Osteoblast (primary cell): ENCODE measurements around the gene UNC93B1. TPM values are rescaled to one million over a fixed set of nuclear protein-coding genes. Genes with fewer than 3 reads are reported as not detected.

Experiments
- DNase-seq: peaks from one replicate; pipeline ENCODE4 v3.0.0; 2011; ENCODE audit warnings: low spot score, mixed read lengths; ENCODE audit not compliant: insufficient read length; ENCODE audit errors: missing footprints
- H2AFZ ChIP-seq: 2 replicates; pipeline ENCODE4 v1.6.0; 2011; ENCODE audit warnings: mild to moderate bottlenecking, low read length
- H3K27ac ChIP-seq: 2 replicates; pipeline ENCODE4 v1.5.1; 2011; ENCODE audit warnings: mild to moderate bottlenecking, low read depth, low read length, moderate library complexity
- H3K27me3 ChIP-seq: 2 replicates; pipeline ENCODE4 v1.6.0; 2012; ENCODE audit warnings: mild to moderate bottlenecking, control low read depth, inconsistent platforms, low read length, moderate library complexity; ENCODE audit not compliant: insufficient read depth
- H3K36me3 ChIP-seq: 2 replicates; pipeline ENCODE4 v1.5.1; 2011; ENCODE audit warnings: mild to moderate bottlenecking, low read length, control low read depth, moderate library complexity; ENCODE audit not compliant: insufficient read depth
- H3K4me1 ChIP-seq: 2 replicates; pipeline ENCODE4 v1.5.1; 2011; ENCODE audit warnings: mild to moderate bottlenecking, low read length, control low read depth, moderate library complexity; ENCODE audit not compliant: insufficient read depth
- H3K4me2 ChIP-seq: 2 replicates; pipeline ENCODE4 v1.6.0; 2011; ENCODE audit warnings: mild to moderate bottlenecking, low read length; ENCODE audit not compliant: insufficient read depth
- H3K4me3 ChIP-seq: fragments of 200-600 bp; sonication (generic); 3 replicates; pipeline ENCODE4 v1.5.1; 2012; ENCODE audit warnings: mild to moderate bottlenecking, low read length, inconsistent platforms; ENCODE audit not compliant: insufficient read depth
- H3K79me2 ChIP-seq: 2 replicates; pipeline ENCODE4 v1.6.0; 2012; ENCODE audit warnings: mild to moderate bottlenecking, low read length, control low read depth, inconsistent platforms; ENCODE audit not compliant: insufficient read depth
- H3K9me3 ChIP-seq: 2 replicates; pipeline ENCODE4 v1.5.1; 2011; ENCODE audit warnings: low read depth, low read length, control low read depth
- H4K20me1 ChIP-seq: 2 replicates; pipeline ENCODE4 v1.6.0; 2012; ENCODE audit warnings: mild to moderate bottlenecking, low read length, control low read depth; ENCODE audit not compliant: insufficient read depth
- total RNA-seq: library from RNA; depleted of rRNA; stranded (reverse); fragments of >200 nt; gene quantifications from 2 replicates; pipeline ENCODE4 v1.2.3, GENCODE V29; 2012
- TF ChIP-seq, protein P1 (sequence below): IDR thresholded peaks from 2 replicates; pipeline ENCODE4 v1.5.1; 2011; ENCODE audit warnings: mild to moderate bottlenecking, low read depth, low read length, moderate library complexity; ENCODE audit errors: extremely low read depth

Gene UNC93B1
- total RNA-seq, 1 donor = 39.8 TPM

DNA sequence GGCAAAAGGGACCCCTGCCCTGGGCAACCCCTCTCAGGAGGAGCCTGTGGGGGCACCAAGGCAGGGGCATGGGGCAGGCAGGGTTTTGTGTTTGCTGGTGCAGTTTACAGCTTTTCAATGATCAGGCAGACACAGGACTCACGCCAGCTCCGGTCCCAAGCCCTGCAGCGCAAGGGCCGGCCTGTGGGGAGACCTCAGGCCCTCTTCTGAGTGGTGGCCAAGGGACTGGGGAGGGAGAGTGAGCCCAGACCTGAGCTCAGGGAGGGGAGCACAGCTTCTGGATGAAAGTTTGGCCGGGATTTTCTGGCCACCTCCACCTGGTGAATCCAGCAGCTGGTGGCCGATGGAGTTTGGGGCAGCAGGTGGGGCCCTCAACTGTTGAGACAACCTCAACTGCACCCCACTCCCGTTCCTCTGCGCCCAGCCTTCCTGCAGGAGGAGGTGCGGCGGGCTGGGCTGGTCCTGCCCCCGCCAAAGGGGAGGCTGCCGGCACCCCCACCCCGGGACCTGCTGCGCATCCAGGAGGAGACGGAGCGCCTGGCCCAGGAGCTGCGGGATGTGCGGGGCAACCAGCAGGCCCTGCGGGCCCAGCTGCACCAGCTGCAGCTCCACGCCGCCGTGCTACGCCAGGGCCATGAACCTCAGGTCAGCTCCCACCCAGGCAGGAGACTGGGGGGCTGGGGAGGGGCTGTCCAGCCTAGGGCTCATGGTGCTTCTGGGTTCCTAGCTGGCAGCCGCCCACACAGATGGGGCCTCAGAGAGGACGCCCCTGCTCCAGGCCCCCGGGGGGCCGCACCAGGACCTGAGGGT is 38.5 kb upstream of the UNC93B1 start:
- Histone ChIP-seq H3K27me3 (no peaks in the 10 kb centered on the region), H3K36me3 (peaks cover 23% of the 10 kb centered on the region), H3K9me3 (no peaks in the 10 kb centered on the region), H3K4me1 (peaks cover 21% of the 10 kb centered on the region), H4K20me1 (no peaks in the 10 kb centered on the region), H3K79me2 (peaks cover 44% of the 10 kb centered on the region), H3K4me3 (no peak overlapping the region), H2AFZ (no peak overlapping the region), H3K4me2 (no peak overlapping the region), H3K27ac (no peak overlapping the region)
- DNase-seq = peak; percentile 94
- TF ChIP-seq, protein P1, sequence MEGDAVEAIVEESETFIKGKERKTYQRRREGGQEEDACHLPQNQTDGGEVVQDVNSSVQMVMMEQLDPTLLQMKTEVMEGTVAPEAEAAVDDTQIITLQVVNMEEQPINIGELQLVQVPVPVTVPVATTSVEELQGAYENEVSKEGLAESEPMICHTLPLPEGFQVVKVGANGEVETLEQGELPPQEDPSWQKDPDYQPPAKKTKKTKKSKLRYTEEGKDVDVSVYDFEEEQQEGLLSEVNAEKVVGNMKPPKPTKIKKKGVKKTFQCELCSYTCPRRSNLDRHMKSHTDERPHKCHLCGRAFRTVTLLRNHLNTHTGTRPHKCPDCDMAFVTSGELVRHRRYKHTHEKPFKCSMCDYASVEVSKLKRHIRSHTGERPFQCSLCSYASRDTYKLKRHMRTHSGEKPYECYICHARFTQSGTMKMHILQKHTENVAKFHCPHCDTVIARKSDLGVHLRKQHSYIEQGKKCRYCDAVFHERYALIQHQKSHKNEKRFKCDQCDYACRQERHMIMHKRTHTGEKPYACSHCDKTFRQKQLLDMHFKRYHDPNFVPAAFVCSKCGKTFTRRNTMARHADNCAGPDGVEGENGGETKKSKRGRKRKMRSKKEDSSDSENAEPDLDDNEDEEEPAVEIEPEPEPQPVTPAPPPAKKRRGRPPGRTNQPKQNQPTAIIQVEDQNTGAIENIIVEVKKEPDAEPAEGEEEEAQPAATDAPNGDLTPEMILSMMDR = no peak

DNA sequence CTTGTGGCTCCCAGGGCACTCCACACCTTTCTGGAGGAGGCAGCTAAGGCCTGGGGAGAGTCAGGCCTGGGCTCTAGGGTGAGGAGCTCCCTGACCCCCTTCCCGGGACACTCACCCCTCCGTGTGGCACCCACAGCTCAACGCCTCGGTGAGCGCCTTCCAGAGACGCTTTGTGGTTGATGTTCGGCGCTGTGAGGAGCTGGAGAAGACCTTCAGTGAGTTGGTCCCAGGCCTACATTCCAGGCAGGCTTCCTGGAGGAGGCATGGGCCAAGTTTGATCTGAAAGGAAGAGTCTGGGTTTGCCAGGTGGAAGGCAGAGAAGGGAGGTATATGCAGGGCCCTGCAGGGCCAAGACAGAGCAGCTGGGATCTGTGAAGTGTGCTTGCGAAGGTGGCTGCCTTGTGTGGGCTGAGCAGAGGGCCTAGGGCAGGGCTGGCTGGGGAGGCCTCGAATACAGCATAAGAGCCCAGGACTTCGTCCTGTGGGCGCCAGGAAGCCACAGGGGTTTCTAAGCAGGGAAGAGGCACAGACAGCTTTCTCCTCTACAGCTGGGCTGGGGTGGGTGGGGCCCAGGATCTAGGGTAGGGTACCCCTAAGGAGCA is 37.8 kb upstream of the UNC93B1 start:
- TF ChIP-seq, protein P1 = no peak
- Histone ChIP-seq H3K27ac (no peak overlapping the region), H3K4me1 (peaks cover 21% of the 10 kb centered on the region), H2AFZ (no peak overlapping the region), H3K27me3 (no peaks in the 10 kb centered on the region), H3K79me2 (peaks cover 44% of the 10 kb centered on the region), H3K4me2 (peak overlapping the region; percentile 87), H3K9me3 (no peaks in the 10 kb centered on the region), H4K20me1 (no peaks in the 10 kb centered on the region), H3K36me3 (peaks cover 21% of the 10 kb centered on the region), H3K4me3 (no peak overlapping the region)
- DNase-seq = peak; percentile 76

DNA sequence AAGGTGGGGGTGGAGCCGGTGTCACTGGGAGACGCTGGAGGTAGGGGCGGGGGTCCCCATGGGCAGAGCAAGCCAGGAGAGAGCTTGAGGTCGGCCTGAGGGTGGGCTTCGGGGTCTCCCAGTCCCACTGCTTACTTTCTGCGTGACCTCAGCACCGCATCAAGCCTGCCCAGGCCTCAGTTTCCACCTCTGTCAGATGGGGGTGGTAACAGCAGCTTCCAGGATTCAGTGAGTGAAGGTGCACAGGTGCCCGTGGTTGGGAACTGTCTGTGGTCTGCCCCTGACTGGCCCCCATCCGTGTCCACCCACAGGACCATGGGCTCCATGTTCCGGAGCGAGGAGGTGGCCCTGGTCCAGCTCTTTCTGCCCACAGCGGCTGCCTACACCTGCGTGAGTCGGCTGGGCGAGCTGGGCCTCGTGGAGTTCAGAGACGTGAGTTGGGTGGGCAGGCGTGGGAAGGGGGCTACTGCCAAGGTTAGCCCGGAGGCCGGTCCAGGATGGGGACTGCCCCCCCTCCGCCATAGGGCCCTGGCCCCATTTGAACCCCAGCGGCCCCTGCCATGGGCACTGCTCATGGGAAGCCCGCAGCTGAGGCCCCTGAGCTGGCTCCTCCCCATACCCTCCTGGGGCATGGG is 37.2 kb upstream of the UNC93B1 start:
- Histone ChIP-seq H3K79me2 (peaks cover 44% of the 10 kb centered on the region), H3K9me3 (no peaks in the 10 kb centered on the region), H3K27me3 (no peaks in the 10 kb centered on the region), H3K27ac (peak overlapping the region; percentile 73), H4K20me1 (no peaks in the 10 kb centered on the region), H2AFZ (no peak overlapping the region), H3K36me3 (peaks cover 16% of the 10 kb centered on the region), H3K4me3 (peak overlapping the region; percentile 86), H3K4me1 (peaks cover 21% of the 10 kb centered on the region), H3K4me2 (peak overlapping the region; percentile 87)
- DNase-seq = peak; percentile 77
- TF ChIP-seq, protein P1 = no peak
